ENCODE data around the gene SNRPF.
"Not testable (repeated sequence)": the region's sequence is repeated elsewhere in the genome, so short reads cannot be mapped to it uniquely, and the experiment has no call there.

Gene SNRPF

GRCh38 chr12:95858451-95859343 is at the start of gene SNRPF:
TSS of gene SNRPF (plus strand) at chr12:95858952. CDS start at chr12:95859074, 122 bp downstream.
- peak; percentile 92 for DNase-seq (ENCODE audit: low read depth)
- TF ChIP-seq, protein P1, sequence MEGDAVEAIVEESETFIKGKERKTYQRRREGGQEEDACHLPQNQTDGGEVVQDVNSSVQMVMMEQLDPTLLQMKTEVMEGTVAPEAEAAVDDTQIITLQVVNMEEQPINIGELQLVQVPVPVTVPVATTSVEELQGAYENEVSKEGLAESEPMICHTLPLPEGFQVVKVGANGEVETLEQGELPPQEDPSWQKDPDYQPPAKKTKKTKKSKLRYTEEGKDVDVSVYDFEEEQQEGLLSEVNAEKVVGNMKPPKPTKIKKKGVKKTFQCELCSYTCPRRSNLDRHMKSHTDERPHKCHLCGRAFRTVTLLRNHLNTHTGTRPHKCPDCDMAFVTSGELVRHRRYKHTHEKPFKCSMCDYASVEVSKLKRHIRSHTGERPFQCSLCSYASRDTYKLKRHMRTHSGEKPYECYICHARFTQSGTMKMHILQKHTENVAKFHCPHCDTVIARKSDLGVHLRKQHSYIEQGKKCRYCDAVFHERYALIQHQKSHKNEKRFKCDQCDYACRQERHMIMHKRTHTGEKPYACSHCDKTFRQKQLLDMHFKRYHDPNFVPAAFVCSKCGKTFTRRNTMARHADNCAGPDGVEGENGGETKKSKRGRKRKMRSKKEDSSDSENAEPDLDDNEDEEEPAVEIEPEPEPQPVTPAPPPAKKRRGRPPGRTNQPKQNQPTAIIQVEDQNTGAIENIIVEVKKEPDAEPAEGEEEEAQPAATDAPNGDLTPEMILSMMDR (conservative IDR thresholded peaks at IDR 0.05; ENCODE audit: low read depth, low read length) = no peak
- H3K4me3 ChIP-seq (ENCODE audit: low read length) = peak within 1 kb of the TSS; percentile 75

GRCh38 chr12:95809000-95809680 is 49.6 kb upstream of the SNRPF start:
- DNase-seq (ENCODE audit: low read depth) = no peak
- TF ChIP-seq, protein P1 (conservative IDR thresholded peaks at IDR 0.05; ENCODE audit: low read depth, low read length) = no peak
- no peak overlapping the region for H3K4me3 ChIP-seq (ENCODE audit: low read length)

- H3K4me3 ChIP-seq (ENCODE audit: low read length) = no peak overlapping the region
- TF ChIP-seq, protein P1 (conservative IDR thresholded peaks at IDR 0.05; ENCODE audit: low read depth, low read length) = no peak
- no peak for DNase-seq (ENCODE audit: low read depth)
Observed at GRCh38 chr12:95810411-95810810, 48.3 kb upstream of the SNRPF start.

GRCh38 chr12:95812155-95812554 is 46.6 kb upstream of the SNRPF start:
- not testable (repeated sequence) for DNase-seq (ENCODE audit: low read depth); H3K4me3 ChIP-seq (ENCODE audit: low read length)

DNA sequence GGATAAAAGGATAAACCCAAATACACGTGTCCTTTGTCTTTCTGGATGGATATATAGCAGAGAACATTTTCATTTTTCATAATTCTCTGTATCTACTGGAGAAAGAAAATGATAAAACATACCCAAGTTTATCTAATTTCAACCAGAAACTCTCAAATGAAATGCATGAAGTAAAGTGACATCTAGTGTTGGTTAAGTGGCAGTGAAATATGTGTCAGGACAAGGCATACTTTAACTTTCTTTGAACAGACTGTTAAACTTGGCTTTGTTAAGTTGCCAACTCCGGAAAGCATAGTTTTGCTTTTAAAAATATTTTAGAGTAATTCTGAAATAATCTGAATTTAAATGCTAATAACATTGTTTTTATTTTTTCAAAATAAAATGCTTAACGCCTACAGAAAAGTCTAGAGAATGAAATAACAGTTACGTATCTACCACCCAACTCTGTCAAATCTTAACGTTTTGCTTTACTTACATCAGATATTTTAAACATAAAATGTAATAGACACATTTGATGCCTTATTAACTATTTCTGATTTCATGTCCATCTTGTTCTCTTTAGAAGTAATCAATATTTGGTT is 43.0 kb upstream of the SNRPF start:
- no peak for DNase-seq (ENCODE audit: low read depth)
- TF ChIP-seq, protein P1 (conservative IDR thresholded peaks at IDR 0.05; ENCODE audit: low read depth, low read length) = peak; percentile 70
- H3K4me3 ChIP-seq (ENCODE audit: low read length) = no peak overlapping the region

DNA sequence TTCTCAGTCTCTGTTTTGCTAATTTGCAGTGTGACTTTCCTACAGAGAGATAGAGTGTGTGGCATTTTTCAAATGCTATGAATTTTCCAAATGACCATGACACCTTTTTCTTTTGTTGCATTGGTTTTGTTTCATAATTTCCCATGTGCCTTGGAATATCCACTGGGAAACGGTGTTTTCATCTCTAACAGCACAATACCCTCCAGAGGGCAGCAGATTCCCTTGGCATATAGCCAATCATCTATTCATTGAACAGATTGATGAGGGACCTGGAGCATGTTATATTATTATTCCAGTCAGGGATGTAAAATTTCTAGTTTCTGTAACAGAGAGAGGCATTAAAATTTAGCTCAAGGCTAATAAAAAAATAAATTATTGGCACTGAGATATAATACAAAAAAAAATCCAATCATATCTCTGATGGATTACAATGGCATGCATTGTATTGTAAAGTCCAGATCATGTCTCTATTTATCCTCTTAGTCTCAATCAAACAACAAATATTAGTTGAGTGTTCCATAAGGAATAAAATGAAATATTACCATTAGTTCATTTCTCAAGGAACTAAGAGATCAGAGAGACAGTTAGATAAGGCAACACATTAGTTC is 38.6 kb upstream of the SNRPF start:
- TF ChIP-seq, protein P1 (conservative IDR thresholded peaks at IDR 0.05; ENCODE audit: low read depth, low read length) = peak; percentile 71
- no peak overlapping the region for H3K4me3 ChIP-seq (ENCODE audit: low read length)
- DNase-seq (ENCODE audit: low read depth) = no peak

- H3K4me3 ChIP-seq (ENCODE audit: low read length) = no peak overlapping the region
- TF ChIP-seq, protein P1 (conservative IDR thresholded peaks at IDR 0.05; ENCODE audit: low read depth, low read length) = no peak
- DNase-seq (ENCODE audit: low read depth) = no peak
Observed at GRCh38 chr12:95829395-95829794, 29.4 kb upstream of the SNRPF start.
